ENCODE results near the gene STUB1. TPM values are rescaled to one million over a fixed set of nuclear protein-coding genes. Genes with fewer than 3 reads are reported as not detected.
"Not testable (repeated sequence)": the region's sequence is repeated elsewhere in the genome, so short reads cannot be mapped to it uniquely, and the experiment has no call there.

Gene STUB1
- total and polyA plus RNA-seq, 4 donors = 59.6 to 177 (median 140) TPM

DNA sequence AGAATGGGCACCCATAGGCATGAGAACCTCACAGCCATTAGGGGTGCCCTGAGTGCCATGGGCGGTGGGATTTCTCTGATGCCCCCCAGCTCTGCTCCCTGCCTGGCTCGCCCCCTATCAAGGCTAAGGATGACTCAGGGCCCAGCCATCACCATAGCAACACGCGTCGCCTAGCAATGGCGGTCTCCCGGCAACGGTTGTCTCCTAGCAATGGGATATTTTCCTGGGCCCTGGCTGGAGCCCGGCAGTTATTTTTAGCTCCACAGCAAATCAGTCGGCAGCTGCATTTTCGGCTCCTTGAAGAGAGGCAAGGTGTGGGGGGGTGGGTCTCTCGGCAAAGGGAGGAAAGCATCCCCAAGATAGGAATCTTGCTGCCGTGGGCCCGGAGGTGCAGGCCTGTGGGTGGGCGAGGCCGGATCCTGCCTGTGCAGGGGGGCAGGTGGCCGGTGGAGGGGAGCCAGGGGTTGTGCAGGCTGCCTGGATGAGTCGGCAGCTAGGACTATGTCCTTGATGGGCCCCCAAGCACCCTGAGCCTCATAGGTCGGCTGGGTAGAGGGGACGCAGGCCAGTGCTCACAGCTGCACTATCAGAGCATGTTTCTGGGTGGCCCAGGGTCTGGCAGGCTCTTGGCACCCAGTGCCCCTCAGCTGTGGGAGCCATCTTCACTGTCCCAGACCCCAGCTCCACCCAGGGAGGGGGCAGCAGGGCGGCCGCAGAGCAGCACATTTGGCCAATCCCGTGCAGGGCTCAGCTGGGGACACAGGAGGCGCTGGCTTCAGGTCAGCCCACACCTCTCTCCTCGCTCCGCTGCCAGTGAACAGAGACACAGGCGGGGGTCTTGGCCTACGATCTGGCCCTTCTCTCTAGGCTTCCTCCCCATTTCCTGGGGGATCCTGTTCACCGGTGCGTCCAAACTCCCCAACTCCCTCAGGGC lies 29.6 kb downstream of the STUB1 start:
- Histone ChIP-seq H3K9me3 (ENCODE audit: control insufficient read depth, insufficient read depth, low read length) (no peaks in the 10 kb centered on the region), H3K4me3 (ENCODE audit: low read depth, low read length) (no peak overlapping the region), H3K4me1 (ENCODE audit: control insufficient read depth, insufficient read depth, low read length) (peaks cover 76% of the 10 kb centered on the region), H3K27me3 (ENCODE audit: control insufficient read depth, insufficient read depth, low read length) (peaks cover 16% of the 10 kb centered on the region), H3K27ac (ENCODE audit: low read depth, low read length) (peak overlapping the region; percentile 90), H3K36me3 (ENCODE audit: control insufficient read depth, insufficient read depth, low read length) (peaks cover 6% of the 10 kb centered on the region)
- DNase-seq (ENCODE audit: low read depth in 4 of 6, low spot score in 6 of 6) = peak; percentile 68 to 98 (median 91)
- 8% methylated on average over 29 of the region's 30 CpGs for WGBS (ENCODE audit: insufficient coverage)

DNA sequence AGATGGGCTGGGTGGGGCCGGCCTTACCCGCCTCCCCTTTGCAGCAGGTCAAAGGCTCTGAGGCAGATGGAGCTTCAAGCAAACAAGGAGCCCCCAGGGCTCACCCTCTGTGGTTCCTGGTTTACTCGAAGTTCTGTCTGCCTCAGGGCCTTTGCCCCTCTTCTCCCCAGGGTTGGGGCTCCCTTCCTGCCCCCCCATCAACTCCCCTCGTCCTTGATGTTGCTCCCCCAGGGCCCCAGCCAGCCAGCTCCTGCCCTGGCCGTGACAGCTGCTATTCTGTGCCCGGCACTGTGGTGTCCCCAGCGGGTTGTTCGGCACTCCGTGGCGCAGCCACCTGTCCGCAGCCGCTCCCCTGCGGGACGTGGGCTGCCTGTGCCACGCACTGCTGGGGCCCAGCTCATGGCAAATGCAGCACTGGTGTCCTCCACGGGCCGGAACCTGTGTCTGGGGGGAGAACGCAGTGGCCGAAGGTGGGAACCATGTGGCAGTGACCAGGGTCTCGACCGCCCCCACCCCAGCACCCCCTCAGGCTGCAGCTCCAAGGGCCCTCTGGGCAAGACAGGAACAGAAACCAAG lies 30.4 kb downstream of the STUB1 start:
- H3K4me3 ChIP-seq (ENCODE audit: low read depth, low read length) = no peak overlapping the region
- WGBS (ENCODE audit: insufficient coverage) = 52% methylated on average over 20 of the region's 21 CpGs
- peaks cover 6% of the 10 kb centered on the region for H3K36me3 ChIP-seq (ENCODE audit: control insufficient read depth, insufficient read depth, low read length)
- H3K4me1 ChIP-seq (ENCODE audit: control insufficient read depth, insufficient read depth, low read length) = peaks cover 74% of the 10 kb centered on the region
- peak overlapping the region; percentile 90 for H3K27ac ChIP-seq (ENCODE audit: low read depth, low read length)
- peaks cover 14% of the 10 kb centered on the region for H3K27me3 ChIP-seq (ENCODE audit: control insufficient read depth, insufficient read depth, low read length)
- H3K9me3 ChIP-seq (ENCODE audit: control insufficient read depth, insufficient read depth, low read length) = no peaks in the 10 kb centered on the region
- no peak for DNase-seq (ENCODE audit: low read depth in 4 of 6, low spot score in 6 of 6)

DNA sequence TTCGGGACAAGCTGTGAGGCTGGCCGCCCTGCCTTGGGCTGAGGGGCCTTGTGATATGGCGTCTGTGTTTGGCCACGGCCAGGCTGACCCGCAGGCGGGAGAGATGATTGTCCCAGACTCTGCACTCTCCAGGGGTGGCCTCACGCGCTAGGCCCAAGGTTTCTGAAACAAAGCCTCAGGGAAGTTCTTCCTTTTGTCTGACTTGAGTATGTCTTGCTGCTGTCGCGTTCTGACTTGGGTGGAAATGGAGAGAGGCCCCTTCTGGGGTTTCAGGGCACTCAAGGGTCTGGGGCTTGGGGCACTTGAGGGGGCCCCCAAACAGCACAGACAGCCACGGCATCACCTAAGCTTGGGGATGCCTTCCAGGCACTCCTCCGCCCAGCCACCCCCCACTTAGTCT lies 30.9 kb downstream of the STUB1 start:
- no peak for DNase-seq (ENCODE audit: low read depth in 4 of 6, low spot score in 6 of 6)
- peaks cover 6% of the 10 kb centered on the region for H3K36me3 ChIP-seq (ENCODE audit: control insufficient read depth, insufficient read depth, low read length)
- H3K27ac ChIP-seq (ENCODE audit: low read depth, low read length) = peak overlapping the region; percentile 90
- H3K27me3 ChIP-seq (ENCODE audit: control insufficient read depth, insufficient read depth, low read length) = peaks cover 18% of the 10 kb centered on the region
- H3K4me3 ChIP-seq (ENCODE audit: low read depth, low read length) = no peak overlapping the region
- WGBS (ENCODE audit: insufficient coverage) = 61% methylated on average over 12 of the region's 12 CpGs
- H3K4me1 ChIP-seq (ENCODE audit: control insufficient read depth, insufficient read depth, low read length) = peaks cover 76% of the 10 kb centered on the region
- H3K9me3 ChIP-seq (ENCODE audit: control insufficient read depth, insufficient read depth, low read length) = no peaks in the 10 kb centered on the region

DNA sequence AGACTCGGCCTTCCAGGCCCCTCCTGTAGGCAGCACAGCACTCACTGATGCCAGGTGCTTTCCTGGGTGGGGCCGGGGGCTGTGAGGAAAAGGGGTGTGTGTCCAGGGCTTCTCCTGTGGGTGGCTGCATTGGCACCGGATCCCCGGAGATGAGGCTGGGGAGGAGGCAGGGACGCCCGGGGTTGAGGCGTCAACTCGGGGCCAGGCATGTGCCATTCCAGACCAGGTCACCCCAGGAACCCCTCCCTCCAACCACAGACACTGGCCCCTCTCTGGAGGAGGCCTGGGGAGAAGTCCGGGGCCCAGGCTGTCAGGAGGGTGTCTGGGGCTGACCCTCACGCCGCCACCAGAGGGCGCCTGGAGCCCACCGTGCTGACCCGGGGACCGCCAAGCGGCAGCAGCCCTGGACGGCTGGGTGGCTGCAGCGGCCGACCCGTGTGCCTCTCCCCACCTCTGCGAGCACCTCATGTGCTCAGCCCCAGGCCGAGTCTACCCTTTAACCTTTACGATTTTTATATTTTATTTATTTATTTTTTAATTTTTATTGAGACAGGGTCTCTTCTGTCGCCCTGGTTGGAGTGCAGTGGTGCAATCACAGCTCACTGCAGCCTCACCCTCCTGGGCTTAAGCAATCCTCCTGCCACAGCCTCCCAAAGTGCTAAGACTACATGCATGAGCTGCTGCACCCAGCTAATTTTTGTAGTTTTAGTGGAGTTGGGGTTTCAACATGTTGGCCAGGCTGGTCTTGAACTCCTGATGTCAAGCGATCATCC lies 31.5 kb downstream of the STUB1 start:
- H3K27me3 ChIP-seq (ENCODE audit: control insufficient read depth, insufficient read depth, low read length) = peaks cover 18% of the 10 kb centered on the region
- WGBS (ENCODE audit: insufficient coverage) = 8% methylated on average over 12 of the region's 25 CpGs
- peak in 2 of 6 donors; percentile 82 for DNase-seq (ENCODE audit: low read depth in 4 of 6, low spot score in 6 of 6)
- peaks cover 8% of the 10 kb centered on the region for H3K36me3 ChIP-seq (ENCODE audit: control insufficient read depth, insufficient read depth, low read length)
- H3K4me1 ChIP-seq (ENCODE audit: control insufficient read depth, insufficient read depth, low read length) = peaks cover 76% of the 10 kb centered on the region
- no peak overlapping the region for H3K4me3 ChIP-seq (ENCODE audit: low read depth, low read length)
- H3K9me3 ChIP-seq (ENCODE audit: control insufficient read depth, insufficient read depth, low read length) = no peaks in the 10 kb centered on the region
- H3K27ac ChIP-seq (ENCODE audit: low read depth, low read length) = no peak overlapping the region

DNA sequence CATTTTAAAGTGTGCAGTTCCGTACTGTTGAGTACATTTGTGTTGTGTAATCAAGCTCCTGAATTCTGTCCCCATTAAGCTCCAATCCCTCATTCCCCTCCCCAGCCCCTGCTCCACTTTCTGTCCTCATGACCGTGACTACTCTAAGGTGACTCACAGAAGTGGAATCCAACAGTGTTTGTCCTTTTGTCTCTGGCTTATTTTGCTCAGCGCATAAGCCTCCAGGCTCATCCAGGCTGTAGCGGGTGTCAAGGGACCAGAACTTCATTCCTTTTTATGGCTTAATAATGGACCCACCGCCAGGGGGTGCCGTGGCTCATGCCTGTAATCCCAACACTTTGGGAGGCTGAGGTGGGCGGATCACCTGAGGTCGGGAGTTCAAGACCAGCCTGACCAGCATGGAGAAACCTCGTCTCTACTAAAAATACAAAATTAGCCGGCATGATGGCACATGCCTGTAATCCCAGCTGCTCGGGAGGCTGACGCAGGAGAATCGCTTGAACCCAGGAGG lies 32.6 kb downstream of the STUB1 start:
- not testable (repeated sequence) for H3K9me3 ChIP-seq (ENCODE audit: control insufficient read depth, insufficient read depth, low read length); DNase-seq (ENCODE audit: low read depth in 4 of 6, low spot score in 6 of 6); H3K27ac ChIP-seq (ENCODE audit: low read depth, low read length); H3K4me3 ChIP-seq (ENCODE audit: low read depth, low read length)
- Histone ChIP-seq H3K27me3 (ENCODE audit: control insufficient read depth, insufficient read depth, low read length) (peaks cover 15% of the 10 kb centered on the region), H3K4me1 (ENCODE audit: control insufficient read depth, insufficient read depth, low read length) (peaks cover 78% of the 10 kb centered on the region), H3K36me3 (ENCODE audit: control insufficient read depth, insufficient read depth, low read length) (peaks cover 19% of the 10 kb centered on the region)
- WGBS (ENCODE audit: insufficient coverage) = 48% methylated on average over 7 of the region's 13 CpGs

DNA sequence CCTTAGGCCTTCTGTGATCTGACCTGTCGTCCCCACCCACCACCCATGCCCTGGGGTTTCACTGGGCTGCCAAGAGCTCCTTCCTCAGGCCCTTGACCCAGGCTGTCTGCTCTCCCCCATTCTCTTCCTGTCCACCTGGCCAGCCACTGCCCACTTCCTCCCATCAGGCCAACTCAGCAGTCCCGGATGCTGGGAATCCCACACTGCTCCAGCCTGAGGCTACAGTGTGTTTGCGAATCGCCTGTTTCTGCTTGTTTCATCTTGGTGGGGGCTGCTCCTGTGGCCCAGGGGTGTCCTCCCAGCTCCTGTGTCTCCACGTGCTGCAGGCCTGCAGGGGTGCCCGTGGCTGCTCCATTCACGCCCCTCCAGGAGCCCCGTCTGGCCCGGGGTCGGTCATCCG lies 33.9 kb downstream of the STUB1 start:
- no peak for DNase-seq (ENCODE audit: low read depth in 4 of 6, low spot score in 6 of 6)
- WGBS (ENCODE audit: insufficient coverage) = 64% methylated on average over 11 of the region's 11 CpGs
- Histone ChIP-seq H3K4me1 (ENCODE audit: control insufficient read depth, insufficient read depth, low read length) (peaks cover 78% of the 10 kb centered on the region), H3K27me3 (ENCODE audit: control insufficient read depth, insufficient read depth, low read length) (peaks cover 11% of the 10 kb centered on the region), H3K4me3 (ENCODE audit: low read depth, low read length) (peak overlapping the region; percentile 34), H3K27ac (ENCODE audit: low read depth, low read length) (peak overlapping the region; percentile 59), H3K9me3 (ENCODE audit: control insufficient read depth, insufficient read depth, low read length) (no peaks in the 10 kb centered on the region), H3K36me3 (ENCODE audit: control insufficient read depth, insufficient read depth, low read length) (peaks cover 32% of the 10 kb centered on the region)

DNA sequence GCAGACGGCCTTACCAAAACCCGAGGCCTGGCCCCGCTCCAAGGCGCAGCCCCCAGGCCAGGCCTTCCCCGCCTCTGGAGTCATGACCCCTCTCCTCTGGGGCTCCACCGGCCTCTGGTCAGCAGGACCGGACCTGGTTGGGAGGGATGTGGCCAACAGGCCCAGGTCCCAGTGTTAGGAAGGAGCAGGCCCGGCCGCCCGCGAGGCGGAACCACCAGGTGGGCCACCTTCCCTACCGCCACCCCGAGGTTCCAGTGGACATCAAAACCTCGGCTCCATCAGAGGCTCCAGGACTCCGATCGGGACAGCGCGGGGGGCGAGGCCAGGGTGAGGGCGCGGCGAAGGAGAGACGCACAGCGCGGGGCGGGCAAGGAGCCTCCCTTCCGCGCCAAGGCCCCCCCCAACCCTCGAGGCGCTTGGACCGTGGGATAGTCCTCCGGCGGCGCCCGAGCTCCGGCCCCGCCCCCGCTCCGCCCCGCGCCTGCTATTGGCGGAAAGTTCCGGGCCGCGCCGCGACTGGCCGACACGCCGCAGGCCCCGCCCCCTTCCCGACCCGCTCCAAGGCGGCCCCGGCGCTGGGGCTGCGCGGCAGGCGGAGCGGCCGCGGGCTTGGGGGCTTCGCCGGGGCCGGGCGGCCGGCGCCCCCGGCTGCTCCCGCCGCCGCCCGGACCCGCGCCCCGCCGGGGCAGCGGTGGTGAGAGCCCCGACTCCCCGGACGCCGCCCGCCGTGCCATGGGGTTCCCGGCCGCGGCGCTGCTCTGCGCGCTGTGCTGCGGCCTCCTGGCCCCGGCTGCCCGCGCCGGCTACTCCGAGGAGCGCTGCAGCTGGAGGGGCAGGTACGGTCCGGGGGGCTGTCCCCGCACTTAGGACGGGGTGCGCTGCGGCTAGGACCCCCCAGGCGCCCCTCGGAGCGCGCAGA lies 34.6 kb downstream of the STUB1 start, which contains the start of gene METRN:
METRN (plus strand) TSS at position 561 of the 919 bp plus-strand sequence; CDS start at position 733, 172 bp downstream.
- WGBS (ENCODE audit: insufficient coverage) = 3% methylated on average over 108 of the region's 108 CpGs
- peaks cover 78% of the 10 kb centered on the region for H3K4me1 ChIP-seq (ENCODE audit: control insufficient read depth, insufficient read depth, low read length)

DNA sequence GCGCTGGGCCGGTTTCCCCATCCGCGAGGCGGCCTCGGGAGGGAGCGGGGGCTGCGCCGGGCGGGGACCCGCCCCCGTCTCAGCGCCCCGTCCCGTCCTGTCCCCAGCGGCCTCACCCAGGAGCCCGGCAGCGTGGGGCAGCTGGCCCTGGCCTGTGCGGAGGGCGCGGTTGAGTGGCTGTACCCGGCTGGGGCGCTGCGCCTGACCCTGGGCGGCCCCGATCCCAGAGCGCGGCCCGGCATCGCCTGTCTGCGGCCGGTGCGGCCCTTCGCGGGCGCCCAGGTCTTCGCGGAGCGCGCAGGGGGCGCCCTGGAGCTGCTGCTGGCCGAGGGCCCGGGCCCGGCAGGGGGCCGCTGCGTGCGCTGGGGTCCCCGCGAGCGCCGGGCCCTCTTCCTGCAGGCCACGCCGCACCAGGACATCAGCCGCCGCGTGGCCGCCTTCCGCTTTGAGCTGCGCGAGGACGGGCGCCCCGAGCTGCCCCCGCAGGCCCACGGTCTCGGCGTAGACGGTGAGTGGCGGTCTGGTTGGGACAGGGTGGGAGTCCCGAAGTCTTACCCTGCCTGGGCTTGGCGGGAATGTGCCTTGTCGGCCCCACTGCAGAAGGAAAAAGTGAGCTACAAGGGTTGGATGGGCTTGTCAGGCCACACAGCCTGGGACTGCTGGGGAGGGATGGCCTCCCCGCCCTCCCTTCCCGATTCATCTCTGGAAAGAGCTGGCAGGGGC lies 35.4 kb downstream of the STUB1 start:
- WGBS (ENCODE audit: insufficient coverage) = under 1% methylated on average over 73 of the region's 74 CpGs
- Histone ChIP-seq H3K4me3 (ENCODE audit: low read depth, low read length) (peak overlapping the region; percentile 59), H3K9me3 (ENCODE audit: control insufficient read depth, insufficient read depth, low read length) (no peaks in the 10 kb centered on the region), H3K4me1 (ENCODE audit: control insufficient read depth, insufficient read depth, low read length) (peaks cover 78% of the 10 kb centered on the region), H3K36me3 (ENCODE audit: control insufficient read depth, insufficient read depth, low read length) (peaks cover 32% of the 10 kb centered on the region), H3K27me3 (ENCODE audit: control insufficient read depth, insufficient read depth, low read length) (peaks cover 11% of the 10 kb centered on the region), H3K27ac (ENCODE audit: low read depth, low read length) (peak overlapping the region; percentile 96)
- peak in 1 of 6 donors; percentile 66 for DNase-seq (ENCODE audit: low read depth in 4 of 6, low spot score in 6 of 6)

More for the DNA sequence above, 34.6 kb downstream of the STUB1 start, which contains the start of gene METRN:
- H3K27ac ChIP-seq (ENCODE audit: low read depth, low read length) = peak within 1 kb of the TSS; percentile 96
- H3K4me3 ChIP-seq (ENCODE audit: low read depth, low read length) = peak within 1 kb of the TSS; percentile 59
- peak in 5 of 6 donors; percentile 75 to 97 (median 86) for DNase-seq (ENCODE audit: low read depth in 4 of 6, low spot score in 6 of 6)
- H3K9me3 ChIP-seq (ENCODE audit: control insufficient read depth, insufficient read depth, low read length) = no peaks in the 10 kb centered on the region
- H3K27me3 ChIP-seq (ENCODE audit: control insufficient read depth, insufficient read depth, low read length) = peaks cover 11% of the 10 kb centered on the region
- peaks cover 35% of the 10 kb centered on the region for H3K36me3 ChIP-seq (ENCODE audit: control insufficient read depth, insufficient read depth, low read length)

Measured in spinal cord (tissue), 10 donors.